Skeletal muscle tissue (tissue), 4 donors: ENCODE data around the gene BICC1. TPM values are rescaled to one million over a fixed set of nuclear protein-coding genes. Genes with fewer than 3 reads are reported as not detected.

Experiments used
- H3K27ac ChIP-seq: one replicate; pipeline ENCODE4 v1.7.0; 2013; ENCODE audit warnings: mild to moderate bottlenecking, low read depth, low read length, inconsistent platforms
- H3K27me3 ChIP-seq, 3 donors: one replicate each; pipeline ENCODE4 v1.7.0; 2013; ENCODE audit warnings: low read length in 3 of 3; ENCODE audit not compliant: control insufficient read depth in 3 of 3, insufficient read depth in 3 of 3
- H3K36me3 ChIP-seq, 3 donors: one replicate each; pipeline ENCODE4 v1.7.0; 2013; ENCODE audit warnings: low read length in 3 of 3; ENCODE audit not compliant: control insufficient read depth in 3 of 3, insufficient read depth in 3 of 3
- H3K4me1 ChIP-seq, 3 donors: one replicate each; pipeline ENCODE4 v1.7.0; 2013; ENCODE audit warnings: low read length in 3 of 3, mild to moderate bottlenecking in 3 of 3; ENCODE audit not compliant: control insufficient read depth in 3 of 3, insufficient read depth in 3 of 3
- H3K4me3 ChIP-seq, 3 donors: one replicate each; pipeline ENCODE4 v1.7.0; 2013; ENCODE audit warnings: low read length in 3 of 3
- H3K9ac ChIP-seq, 3 donors: one replicate each; pipeline ENCODE4 v1.7.0; 2013; ENCODE audit warnings: low read length in 3 of 3, mild to moderate bottlenecking in 3 of 3, moderate library complexity in 2 of 3, low read depth in 1 of 3
- H3K9me3 ChIP-seq, 3 donors: one replicate each; pipeline ENCODE4 v1.7.0; 2013; ENCODE audit warnings: low read length in 3 of 3; ENCODE audit not compliant: control insufficient read depth in 3 of 3
- total RNA-seq: library from RNA; depleted of rRNA; stranded (reverse); fragments of >200 nt; gene quantifications from one replicate; pipeline ENCODE4 v1.2.3, GENCODE V29; 2014
- donor health status: Osteomylitis.

BICC1 gene
- total RNA-seq, 1 donor from 2014 or later: 25.6 TPM

DNA sequence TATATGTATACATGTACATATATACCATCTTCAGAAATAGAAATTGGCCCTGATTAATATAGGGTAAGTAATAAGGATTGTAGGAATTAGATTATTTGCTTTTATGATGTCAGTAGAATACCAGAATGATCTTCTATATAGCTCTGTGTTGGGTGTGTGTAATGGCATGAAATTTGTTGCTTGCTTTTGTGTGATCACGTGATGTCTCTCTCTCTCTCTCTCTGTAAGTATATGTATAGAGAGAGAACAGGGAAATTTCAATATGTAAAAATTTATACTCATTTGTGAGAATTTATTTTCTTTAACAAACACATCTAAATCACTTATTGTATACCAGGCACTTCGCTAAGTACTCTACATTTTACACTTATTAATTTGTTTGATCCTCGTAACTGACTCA, 272.7 kb downstream of the BICC1 start:
- H3K36me3 ChIP-seq: peaks cover 0 to 9% (median 0%) of the 10 kb centered on the region in 3 donors
- H3K4me3 ChIP-seq: no peak overlapping the region
- H3K27me3 ChIP-seq: no peaks in the 10 kb centered on the region
- H3K9me3 ChIP-seq: no peaks in the 10 kb centered on the region
- H3K4me1 ChIP-seq: peaks cover 12 to 13% (median 12%) of the 10 kb centered on the region in 3 donors
- H3K9ac ChIP-seq: no peak overlapping the region
- H3K27ac ChIP-seq: no peak overlapping the region

DNA sequence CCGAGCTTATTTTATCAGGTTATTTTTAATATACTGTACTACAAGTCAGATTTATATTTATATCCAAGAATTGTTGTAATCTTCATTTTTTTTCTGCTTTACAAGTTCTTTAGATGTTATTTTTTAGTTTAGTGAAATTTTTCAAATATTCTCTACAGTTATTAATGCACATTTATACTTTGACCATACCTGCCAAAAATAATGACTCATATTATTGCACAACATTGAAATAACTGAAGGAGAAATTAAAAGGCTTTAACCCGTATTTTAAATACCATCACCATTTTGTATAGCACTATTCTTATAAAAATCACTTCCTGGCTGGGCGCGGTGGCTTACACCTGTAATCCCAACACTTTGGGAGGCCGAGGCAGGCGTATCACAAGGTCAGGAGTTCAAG, 278.5 kb downstream of the BICC1 start:
- Histone ChIP-seq H3K4me1 (no peaks in the 10 kb centered on the region), H3K4me3 (no peak overlapping the region), H3K9ac (no peak overlapping the region), H3K36me3 (peaks cover 0 to 14% (median 0%) of the 10 kb centered on the region in 3 donors), H3K27me3 (no peaks in the 10 kb centered on the region), H3K9me3 (no peaks in the 10 kb centered on the region), H3K27ac (no peak overlapping the region)

DNA sequence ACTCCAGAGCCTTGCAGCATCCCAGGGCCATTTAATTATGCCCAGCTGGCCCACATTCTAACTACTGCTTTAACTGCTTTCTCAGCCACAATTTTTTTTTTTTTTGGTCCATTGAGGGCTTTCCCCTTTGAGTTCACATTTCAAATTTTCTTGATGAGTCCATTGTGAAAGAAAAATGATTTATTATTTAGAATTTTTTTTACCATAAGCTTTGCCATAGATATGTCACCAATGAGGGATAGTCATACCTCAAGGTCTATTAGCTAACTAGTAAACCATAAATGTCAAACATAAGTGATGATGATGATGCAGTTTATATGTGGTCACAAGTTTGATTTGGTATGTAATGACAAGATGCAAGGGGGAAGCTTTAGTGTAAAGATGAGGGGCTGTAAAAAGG, 282.9 kb downstream of the BICC1 start:
- no peak overlapping the region for H3K27ac ChIP-seq
- H3K27me3 ChIP-seq: no peaks in the 10 kb centered on the region
- H3K4me1 ChIP-seq: no peaks in the 10 kb centered on the region
- H3K36me3 ChIP-seq: peaks cover 0 to 8% (median 0%) of the 10 kb centered on the region in 3 donors
- no peaks in the 10 kb centered on the region for H3K9me3 ChIP-seq
- H3K4me3 ChIP-seq: no peak overlapping the region
- no peak overlapping the region for H3K9ac ChIP-seq

DNA sequence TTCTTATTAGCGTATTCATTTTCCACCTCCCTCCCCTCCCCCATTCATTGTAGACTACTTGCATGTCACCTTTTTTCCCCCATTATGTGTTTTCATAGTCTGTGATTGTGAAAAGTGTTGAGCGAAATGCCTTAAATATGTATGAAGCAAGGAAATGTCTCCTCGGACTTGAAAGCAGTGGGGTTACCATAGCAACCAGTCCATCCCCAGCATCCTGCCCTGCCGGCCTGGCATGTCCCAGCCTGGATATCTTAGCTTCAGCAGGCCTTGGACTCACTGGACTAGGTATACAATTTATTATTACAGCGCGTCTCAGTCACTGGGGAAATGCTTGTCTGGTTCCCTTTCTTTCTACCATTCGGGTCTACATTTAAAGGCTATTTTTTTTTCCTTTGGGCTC, 283.6 kb downstream of the BICC1 start:
- Histone ChIP-seq H3K27ac (no peak overlapping the region), H3K27me3 (no peaks in the 10 kb centered on the region), H3K9ac (no peak overlapping the region)

DNA sequence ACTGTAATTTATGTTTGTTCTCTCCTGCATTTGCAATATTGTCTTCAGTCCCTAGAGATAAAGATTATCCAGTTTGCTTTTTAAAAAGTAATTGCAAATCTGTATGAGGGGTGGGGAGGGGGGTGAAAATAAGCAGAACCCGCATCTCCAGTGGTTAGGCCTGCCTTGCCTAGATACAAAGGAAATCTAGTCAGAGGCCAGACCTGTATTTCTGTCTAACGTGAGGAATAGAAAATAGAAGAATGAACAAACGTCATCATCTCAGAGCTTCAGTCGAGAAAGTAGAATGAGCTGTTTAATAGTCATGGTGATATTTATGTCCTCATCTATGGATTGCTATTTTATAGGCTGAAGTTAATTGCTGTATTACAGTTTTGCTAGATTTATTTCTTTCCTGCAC, 284.2 kb downstream of the BICC1 start:
- Histone ChIP-seq H3K9ac (no peak overlapping the region), H3K27me3 (no peaks in the 10 kb centered on the region), H3K9me3 (no peaks in the 10 kb centered on the region), H3K27ac (no peak overlapping the region), H3K4me3 (no peak overlapping the region), H3K4me1 (no peaks in the 10 kb centered on the region), H3K36me3 (peaks cover 0 to 10% (median 1%) of the 10 kb centered on the region in 3 donors)

More for the DNA sequence above, 283.6 kb downstream of the BICC1 start:
- Histone ChIP-seq H3K9me3 (no peaks in the 10 kb centered on the region), H3K4me1 (no peaks in the 10 kb centered on the region), H3K4me3 (no peak overlapping the region), H3K36me3 (peaks cover 0 to 10% (median 0%) of the 10 kb centered on the region in 3 donors)

DNA sequence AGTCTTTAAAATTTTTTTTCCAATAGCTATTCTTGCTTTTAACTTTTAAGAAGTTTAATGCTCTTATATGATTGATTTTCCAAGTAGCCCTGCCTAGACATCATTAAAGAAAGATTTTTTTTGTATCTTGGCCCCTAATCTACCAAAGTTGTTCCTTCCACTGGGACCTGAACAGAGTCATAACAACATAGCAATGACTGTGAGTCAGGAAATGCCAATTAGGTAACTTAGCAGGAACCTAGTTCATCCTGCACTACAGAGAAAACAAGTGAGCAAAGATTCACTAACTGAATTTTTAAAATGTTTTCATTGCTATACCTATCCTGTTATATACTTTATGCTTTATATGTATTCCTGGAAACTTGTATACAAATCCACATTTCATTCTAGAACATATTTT, 284.7 kb downstream of the BICC1 start:
- Histone ChIP-seq H3K4me3 (no peak overlapping the region), H3K9ac (no peak overlapping the region), H3K4me1 (no peaks in the 10 kb centered on the region), H3K27me3 (no peaks in the 10 kb centered on the region), H3K9me3 (no peaks in the 10 kb centered on the region), H3K27ac (no peak overlapping the region), H3K36me3 (peaks cover 0 to 10% (median 2%) of the 10 kb centered on the region in 3 donors)

DNA sequence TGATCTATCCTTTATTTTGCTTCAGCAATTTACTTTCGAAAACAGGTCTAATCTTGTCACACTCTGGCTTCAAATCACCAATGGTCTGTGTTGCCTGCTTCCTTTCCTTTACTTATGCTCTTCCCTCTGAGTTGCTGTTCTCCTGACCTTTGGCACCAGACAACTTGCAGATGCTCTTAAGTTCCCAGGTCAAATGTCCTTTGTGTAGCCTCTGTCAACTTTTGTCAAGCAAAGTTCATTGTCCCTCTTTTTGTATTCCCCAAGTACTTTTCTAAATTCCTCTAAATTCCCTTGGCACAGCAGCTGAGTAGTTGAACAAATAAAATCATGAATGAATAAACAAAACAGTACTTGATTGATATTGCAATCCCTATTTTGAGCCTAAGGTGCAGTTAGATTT, 289.4 kb downstream of the BICC1 start:
- H3K27me3 ChIP-seq: no peaks in the 10 kb centered on the region
- no peak overlapping the region for H3K9ac ChIP-seq
- H3K27ac ChIP-seq: no peak overlapping the region
- peaks cover 0 to 14% (median 5%) of the 10 kb centered on the region in 3 donors for H3K36me3 ChIP-seq
- H3K4me3 ChIP-seq: no peak overlapping the region
- no peaks in the 10 kb centered on the region for H3K4me1 ChIP-seq
- no peaks in the 10 kb centered on the region for H3K9me3 ChIP-seq

DNA sequence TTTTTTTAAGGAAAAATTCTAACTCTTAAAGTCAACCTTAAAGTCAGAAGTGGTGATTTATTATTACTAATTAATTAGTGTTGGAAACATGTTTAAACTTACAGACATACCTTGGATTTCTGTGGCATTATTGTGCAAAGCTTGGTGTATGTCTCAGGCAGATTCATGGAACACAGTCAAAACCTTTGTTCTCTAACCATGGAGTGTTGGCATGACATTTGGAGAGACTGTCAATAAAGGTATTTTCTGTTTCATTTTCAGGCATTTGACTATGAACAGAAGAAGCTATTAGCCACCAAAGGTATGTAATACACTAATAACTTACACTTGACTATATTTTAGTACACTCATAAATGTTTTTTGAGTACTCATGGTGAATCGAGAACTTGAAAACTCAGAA, 293.7 kb downstream of the BICC1 start:
- no peak overlapping the region for H3K9ac ChIP-seq
- no peak overlapping the region for H3K4me3 ChIP-seq
- no peaks in the 10 kb centered on the region for H3K9me3 ChIP-seq
- H3K27me3 ChIP-seq: no peaks in the 10 kb centered on the region
- no peaks in the 10 kb centered on the region for H3K4me1 ChIP-seq
- peaks cover 0 to 9% (median 5%) of the 10 kb centered on the region in 3 donors for H3K36me3 ChIP-seq
- no peak overlapping the region for H3K27ac ChIP-seq

DNA sequence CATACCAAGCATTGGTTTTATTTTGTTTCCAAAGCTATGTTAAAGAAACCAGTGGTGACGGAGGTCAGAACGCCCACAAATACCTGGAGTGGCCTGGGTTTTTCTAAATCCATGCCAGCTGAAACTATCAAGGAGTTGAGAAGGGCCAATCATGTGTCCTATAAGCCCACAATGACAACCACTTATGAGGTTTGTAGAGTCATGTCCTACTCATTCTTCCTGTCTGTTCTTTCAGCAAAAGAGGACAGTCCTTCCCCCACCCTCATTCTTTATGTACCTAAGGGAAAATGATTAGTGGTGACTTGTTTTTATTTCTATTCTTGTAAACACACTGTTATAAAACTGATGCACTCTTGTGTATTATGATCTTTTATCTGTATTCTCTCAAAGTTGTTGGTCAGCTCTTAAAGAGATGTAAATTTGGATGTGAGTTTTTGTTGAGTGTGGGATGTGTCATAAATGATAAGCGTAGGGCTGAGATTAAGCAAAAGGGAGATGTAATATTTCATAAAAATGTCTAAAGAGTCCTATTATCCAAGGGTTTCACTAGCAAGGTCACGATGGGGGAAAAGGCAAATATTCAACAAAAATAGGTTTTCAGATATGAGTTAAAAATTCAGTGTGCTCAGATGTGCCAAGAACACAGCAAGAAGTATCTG, 294.4 kb downstream of the BICC1 start:
- H3K36me3 ChIP-seq: peaks cover 0 to 9% (median 3%) of the 10 kb centered on the region in 3 donors
- H3K27ac ChIP-seq: no peak overlapping the region
- H3K9ac ChIP-seq: no peak overlapping the region
- no peak overlapping the region for H3K4me3 ChIP-seq
- H3K4me1 ChIP-seq: no peaks in the 10 kb centered on the region
- H3K27me3 ChIP-seq: no peaks in the 10 kb centered on the region
- H3K9me3 ChIP-seq: no peaks in the 10 kb centered on the region

DNA sequence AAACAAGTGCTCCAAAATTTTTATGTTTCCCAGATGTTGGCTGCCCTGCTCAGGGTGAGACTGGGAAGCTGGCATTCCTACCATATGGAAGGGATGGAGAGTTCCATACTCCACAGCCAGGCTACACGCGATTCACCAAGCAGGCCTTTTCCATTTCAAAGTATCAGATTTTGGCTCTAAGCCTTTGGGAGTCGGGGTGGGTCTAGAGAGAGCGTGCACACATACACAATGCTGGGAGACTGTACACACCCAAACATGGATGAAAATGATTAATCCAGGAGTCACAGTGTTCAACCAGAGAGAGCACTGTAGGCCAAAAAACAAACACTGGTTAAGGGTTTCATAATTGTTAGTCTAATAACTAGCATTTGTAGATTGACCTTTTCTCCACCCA, 295.0 kb downstream of the BICC1 start:
- Histone ChIP-seq H3K9ac (no peak overlapping the region), H3K27me3 (no peaks in the 10 kb centered on the region), H3K9me3 (no peaks in the 10 kb centered on the region), H3K4me1 (no peaks in the 10 kb centered on the region), H3K4me3 (no peak overlapping the region), H3K36me3 (peaks cover 0 to 6% (median 3%) of the 10 kb centered on the region in 3 donors), H3K27ac (no peak overlapping the region)
